Fibroblast of the conjunctiva (primary cell): Measurements from ENCODE around the gene DLEC1.
A peak's percentile ranks its signal among the peaks of the same experiment; 100 is the strongest.

Experiments
- DNase-seq: peaks from one replicate; pipeline ENCODE4 v3.0.0-alpha.2; 2010; ENCODE audit warnings: low read depth

Gene DLEC1, protein sequence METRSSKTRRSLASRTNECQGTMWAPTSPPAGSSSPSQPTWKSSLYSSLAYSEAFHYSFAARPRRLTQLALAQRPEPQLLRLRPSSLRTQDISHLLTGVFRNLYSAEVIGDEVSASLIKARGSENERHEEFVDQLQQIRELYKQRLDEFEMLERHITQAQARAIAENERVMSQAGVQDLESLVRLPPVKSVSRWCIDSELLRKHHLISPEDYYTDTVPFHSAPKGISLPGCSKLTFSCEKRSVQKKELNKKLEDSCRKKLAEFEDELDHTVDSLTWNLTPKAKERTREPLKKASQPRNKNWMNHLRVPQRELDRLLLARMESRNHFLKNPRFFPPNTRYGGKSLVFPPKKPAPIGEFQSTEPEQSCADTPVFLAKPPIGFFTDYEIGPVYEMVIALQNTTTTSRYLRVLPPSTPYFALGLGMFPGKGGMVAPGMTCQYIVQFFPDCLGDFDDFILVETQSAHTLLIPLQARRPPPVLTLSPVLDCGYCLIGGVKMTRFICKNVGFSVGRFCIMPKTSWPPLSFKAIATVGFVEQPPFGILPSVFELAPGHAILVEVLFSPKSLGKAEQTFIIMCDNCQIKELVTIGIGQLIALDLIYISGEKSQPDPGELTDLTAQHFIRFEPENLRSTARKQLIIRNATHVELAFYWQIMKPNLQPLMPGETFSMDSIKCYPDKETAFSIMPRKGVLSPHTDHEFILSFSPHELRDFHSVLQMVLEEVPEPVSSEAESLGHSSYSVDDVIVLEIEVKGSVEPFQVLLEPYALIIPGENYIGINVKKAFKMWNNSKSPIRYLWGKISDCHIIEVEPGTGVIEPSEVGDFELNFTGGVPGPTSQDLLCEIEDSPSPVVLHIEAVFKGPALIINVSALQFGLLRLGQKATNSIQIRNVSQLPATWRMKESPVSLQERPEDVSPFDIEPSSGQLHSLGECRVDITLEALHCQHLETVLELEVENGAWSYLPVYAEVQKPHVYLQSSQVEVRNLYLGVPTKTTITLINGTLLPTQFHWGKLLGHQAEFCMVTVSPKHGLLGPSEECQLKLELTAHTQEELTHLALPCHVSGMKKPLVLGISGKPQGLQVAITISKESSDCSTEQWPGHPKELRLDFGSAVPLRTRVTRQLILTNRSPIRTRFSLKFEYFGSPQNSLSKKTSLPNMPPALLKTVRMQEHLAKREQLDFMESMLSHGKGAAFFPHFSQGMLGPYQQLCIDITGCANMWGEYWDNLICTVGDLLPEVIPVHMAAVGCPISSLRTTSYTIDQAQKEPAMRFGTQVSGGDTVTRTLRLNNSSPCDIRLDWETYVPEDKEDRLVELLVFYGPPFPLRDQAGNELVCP (N-terminal part only)

GRCh38 chr3:38039101-38039898 lies at the start of gene DLEC1:
DLEC1 (plus strand) TSS chr3:38039208; CDS start chr3:38039226, 18 bp downstream.
- no peak for DNase-seq

DNA sequence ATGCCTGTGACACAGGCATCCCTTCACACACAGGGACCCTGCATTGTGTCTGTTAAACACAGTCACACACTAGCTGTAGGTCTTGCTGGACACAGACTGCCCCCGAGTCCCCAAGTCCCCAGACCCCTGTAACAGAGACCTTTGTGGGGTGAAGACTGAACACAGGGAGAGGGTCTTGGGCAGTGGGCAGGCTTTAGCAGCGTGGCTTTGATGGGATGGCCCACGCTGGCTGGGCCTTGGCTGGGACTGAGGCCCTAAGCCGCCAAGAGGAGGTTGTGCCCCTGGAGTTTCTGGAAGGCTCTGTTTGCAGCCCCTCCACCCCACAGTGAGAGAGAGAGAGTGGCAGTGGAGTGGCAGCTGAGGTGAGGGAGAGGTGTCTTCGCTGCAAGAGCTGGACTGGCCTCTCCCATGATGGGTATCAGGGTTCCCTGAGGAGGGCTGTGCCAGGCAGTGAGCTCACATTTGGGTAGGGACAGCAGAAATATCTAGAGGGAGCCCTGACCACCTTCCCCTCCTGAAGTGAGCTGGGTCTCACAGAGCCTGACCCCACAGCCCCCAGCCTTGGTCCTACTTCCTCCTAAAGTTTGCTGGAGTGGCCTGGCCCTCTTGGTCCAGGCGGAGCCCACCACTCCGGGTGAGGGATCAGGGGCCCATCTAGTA lies 49.1 kb upstream of the DLEC1 start:
- DNase-seq = no peak

DNA sequence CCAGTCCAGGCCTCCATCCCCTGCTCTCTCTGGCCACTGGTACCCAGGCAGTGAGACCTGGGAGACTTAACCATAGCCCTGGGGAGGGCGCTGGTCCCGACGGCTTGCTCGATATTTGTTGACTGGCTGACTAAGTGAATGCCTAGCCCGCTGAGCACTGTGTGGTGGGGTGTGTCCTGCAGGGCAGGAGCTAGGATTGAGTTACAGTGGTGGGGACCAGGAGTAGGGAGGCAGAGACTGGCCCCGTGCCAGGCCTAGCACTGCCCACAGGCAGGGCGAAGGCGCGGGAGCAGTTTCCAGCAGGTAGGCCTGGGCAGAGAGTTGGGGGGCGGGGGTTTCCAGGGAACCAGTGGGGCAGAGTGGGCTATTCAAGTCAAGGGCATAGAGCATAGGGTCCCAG lies 48.5 kb upstream of the DLEC1 start, which contains the start of gene VILL:
Gene VILL, plus strand, starts transcription at position 260 of the 400 bp plus-strand sequence. CDS start 2,887 bp downstream, outside the sequence.
- DNase-seq = no peak

GRCh38 chr3:37991109-37991508 lies 47.9 kb upstream of the DLEC1 start:
- no peak for DNase-seq

DNA sequence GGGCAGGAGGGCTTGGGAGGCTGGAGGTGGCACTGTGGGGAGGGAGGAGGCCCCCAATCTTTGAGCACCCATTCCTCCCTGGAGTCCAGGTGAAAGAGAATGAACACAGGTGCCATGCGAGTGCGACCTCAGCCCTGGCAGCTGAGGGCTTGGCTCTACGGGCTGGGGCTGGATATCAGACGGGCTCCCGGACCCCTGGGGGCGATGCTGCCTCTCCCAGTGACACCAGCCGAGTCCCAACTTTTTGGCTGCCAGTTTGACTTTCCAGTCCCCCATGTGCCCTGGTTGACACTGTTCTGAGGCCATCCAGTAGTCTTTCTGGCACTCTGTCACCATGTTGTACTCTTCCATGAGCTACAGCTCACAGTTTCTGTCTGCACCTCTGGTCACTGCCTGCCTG lies 47.2 kb upstream of the DLEC1 start:
- no peak for DNase-seq

DNA sequence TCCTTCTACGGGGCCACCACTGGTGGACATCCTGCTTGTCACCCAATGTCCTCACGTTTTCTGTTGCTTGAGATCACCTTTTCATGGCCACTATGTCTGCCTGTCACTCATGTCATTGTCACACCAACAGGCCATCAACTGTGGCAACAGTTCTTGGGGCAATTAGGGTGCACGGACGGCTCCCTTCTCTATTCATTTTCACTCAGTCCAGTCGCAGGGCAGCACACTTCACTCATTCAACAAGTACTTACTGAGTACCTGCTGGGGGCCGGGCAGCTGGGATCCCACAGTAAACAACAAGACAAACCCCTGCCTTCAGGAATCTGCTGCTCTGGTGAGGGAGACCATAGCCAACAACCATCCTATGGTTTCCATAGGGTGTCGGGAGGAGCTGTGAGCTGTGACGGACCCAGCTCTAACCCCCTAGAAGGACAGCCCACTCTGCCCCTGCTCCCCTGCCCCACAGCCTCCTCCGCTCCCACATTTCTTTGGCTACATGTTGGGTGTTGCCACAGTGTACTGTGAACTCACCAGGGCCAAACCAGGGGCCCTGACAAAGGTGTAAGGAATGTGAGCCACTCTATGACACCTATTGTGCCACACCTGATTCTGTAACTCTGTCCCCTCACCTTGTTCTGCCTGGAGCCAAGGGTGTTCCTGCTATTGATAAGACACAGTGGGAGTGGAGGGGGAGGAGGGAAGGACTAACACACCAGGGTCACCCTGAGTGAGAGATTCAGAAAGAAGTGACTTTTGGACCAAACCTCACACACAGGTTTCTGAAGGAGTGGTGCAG lies 46.5 kb upstream of the DLEC1 start:
- DNase-seq = no peak

DNA sequence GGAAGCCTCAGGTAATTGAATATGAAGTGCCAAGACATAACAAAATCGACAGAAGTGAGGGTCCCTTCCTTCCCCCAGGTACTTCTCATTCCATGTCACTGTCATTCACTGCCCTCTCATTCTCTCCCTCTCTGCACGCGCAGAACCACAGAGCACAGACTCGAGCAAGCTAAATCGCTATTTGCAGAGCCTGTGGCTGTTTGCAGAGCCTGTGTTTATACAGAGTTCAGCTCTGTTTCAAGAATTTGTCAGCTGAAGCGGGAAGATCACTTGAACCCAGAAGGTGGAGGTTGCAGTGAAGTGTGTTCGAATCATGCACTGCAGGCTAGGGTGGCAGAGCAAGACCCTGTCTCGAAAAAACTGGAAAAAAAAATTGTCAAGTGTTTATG lies 45.9 kb upstream of the DLEC1 start:
- DNase-seq = no peak

GRCh38 chr3:37993460-37993819 lies 45.6 kb upstream of the DLEC1 start:
- no peak for DNase-seq

DNA sequence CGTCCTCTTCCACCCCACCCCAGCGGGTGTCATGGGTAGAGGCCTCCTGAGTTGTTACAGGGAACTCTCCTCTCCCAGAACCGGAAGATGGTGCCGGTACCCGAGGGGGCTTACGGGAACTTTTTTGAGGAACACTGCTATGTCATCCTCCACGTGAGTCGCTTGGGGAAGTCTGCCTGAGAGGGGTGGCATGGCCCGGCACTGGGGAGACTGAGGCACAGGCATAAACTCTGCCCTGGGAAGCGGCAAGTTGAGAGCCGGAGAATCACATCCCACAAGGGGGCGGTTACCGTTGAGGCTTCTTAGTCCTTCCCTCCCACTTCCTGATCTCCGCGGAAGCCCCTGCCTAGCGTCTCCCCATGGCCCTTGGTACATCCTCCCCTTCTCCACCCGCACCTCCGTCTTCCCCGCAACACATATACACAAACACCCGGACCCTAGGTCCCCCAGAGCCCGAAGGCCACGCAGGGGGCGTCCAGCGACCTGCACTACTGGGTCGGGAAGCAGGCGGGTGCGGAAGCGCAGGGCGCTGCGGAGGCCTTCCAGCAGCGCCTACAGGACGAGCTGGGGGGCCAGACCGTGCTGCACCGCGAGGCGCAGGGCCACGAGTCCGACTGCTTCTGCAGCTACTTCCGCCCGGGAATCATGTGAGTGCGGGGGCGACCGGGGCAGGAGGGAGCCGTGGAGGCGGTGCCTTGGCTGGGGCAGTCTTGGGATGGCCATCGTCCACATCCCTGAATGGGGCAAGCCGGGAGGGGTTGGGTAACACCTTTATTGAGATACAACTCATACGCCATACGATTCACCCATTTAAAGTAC lies 45.0 kb upstream of the DLEC1 start:
- DNase-seq = peak; percentile 74

DNA sequence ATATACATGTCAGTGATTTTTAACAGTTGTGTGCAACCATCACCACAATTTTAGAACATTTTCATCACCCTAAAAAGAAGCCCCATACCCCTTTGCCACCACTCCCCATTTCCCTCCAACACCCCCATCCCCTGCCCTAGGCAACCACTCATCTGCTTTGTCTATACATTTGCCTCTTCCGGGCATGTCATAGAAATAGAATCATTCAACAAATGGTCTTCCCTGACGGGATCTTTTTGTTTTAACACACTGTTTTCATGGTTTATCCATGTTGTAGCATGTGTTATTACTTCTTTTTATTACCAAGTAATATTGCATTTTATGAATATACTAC lies 44.4 kb upstream of the DLEC1 start:
- DNase-seq = no peak

DNA sequence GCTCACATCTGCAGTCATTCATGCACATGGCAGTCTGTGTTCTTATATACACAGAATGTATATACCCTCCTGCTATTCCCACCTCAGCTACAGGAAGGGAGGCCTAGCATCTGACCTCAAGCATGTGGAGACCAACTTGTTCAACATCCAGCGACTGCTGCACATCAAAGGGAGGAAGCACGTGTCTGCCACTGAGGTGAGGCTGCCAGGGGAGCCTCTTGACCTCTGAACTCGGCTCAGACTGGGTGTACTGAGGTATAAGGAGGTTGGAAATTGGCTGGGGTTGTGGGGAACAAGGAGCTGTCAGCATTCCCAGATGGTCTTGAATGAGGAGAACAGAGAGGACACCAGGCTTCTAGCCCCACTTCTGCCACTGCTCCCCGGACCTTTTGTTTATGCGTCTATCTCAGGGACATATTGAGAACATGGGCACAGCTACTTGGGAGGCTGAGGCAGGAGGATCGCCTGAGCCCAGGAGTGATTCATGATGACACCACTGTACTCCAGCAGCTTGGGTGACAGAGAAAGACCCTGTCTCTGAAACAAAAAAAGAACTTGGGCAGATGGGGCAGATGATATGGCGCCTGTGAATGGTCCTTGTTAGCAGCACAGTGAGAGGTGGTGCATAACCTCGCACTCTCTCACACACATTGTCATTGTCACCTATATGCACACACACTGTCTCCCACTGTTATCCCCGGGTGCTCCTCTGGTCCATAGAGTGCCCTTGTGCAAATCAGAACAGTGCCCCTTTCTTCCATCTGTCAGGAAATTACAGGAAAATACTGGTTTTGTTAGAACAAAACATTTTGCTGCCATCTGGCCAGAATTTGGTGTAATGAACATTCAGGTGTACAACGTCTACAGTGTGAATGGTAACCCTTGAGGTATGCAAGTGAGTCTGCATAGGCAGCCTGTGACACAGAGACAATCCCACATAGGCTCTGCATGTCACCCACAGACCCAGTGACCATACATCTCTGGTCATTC lies 43.1 kb upstream of the DLEC1 start:
- DNase-seq = no peak

- peak; percentile 57 for DNase-seq
Measured at GRCh38 chr3:37996785-37997301, 42.2 kb upstream of the DLEC1 start.

GRCh38 chr3:37997342-37997741 lies 41.7 kb upstream of the DLEC1 start:
- no peak for DNase-seq

DNA sequence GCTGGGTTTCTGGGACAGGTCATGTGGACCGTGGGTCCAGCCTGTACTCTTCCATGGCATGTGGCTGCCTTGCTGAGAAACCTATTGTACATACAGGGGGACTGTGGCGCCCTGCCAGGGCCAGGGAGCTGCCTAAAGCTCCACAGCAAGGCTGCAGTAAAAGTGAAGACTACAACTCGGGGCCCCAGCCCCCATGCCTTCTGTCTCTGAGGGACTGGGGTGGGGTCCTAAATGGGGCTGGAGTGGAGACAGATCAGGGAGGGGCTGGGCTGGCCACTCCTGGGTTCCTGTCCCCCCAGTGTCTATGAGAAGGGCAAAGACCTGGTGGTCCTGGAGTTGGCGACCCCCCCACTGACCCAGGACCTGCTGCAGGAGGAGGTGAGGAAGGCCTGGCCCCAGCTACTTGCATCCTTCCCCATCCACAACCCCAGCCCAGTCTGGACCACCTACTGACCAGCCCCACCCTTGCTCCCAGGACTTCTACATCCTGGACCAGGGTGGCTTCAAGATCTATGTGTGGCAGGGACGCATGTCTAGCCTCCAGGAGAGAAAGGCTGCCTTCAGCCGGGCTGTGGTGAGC lies 41.1 kb upstream of the DLEC1 start:
- DNase-seq = no peak

DNA sequence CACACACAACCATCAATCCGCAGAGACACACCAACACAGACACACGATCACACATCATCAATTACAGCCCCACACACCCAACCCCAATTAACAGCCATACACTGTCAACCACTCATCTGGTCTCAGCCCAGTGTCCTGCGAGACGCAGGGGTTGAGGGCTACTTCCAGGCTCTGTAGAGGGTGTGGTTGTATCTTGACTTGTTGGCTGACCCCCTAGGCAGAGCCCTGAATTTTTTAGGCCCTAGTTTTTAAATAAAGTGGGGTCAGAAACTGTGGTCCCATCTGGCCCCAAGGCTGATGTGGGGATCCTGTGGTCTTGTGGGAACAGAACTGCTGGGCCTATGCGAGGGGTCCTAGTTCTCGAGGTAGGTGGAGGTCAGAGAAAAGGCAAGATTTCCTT lies 39.2 kb upstream of the DLEC1 start:
- DNase-seq = no peak

- no peak for DNase-seq
Measured at GRCh38 chr3:38000242-38000916, 38.6 kb upstream of the DLEC1 start.

GRCh38 chr3:38000965-38001455 lies 38.0 kb upstream of the DLEC1 start:
- no peak for DNase-seq
